GM12873 (cell line): ENCODE results near the gene ARHGAP19.

Experiments
- CTCF ChIP-seq: IDR thresholded peaks from 2 replicates; pipeline ENCODE4 v1.5.1; 2012; ENCODE audit warnings: low read depth, mild to moderate bottlenecking, moderate library complexity, low read length, control low read depth; ENCODE audit not compliant: insufficient read depth; ENCODE audit errors: missing control alignments

Gene ARHGAP19

GRCh38 chr10:97335188-97335619 lies 42.8 kb upstream of the ARHGAP19 start:
- no peak for TF ChIP-seq CTCF

- TF ChIP-seq CTCF, result no peak
Measured at GRCh38 chr10:97334370-97335175, 42.1 kb upstream of the ARHGAP19 start, which contains the start of gene FRAT2. Gene FRAT2, minus strand, starts transcription at chr10:97334729. Its CDS starts 157 bp downstream, at chr10:97334572.

- TF ChIP-seq CTCF, result no peak
Measured at GRCh38 chr10:97333601-97334369, 41.3 kb upstream of the ARHGAP19 start.

- TF ChIP-seq CTCF, result peak; percentile 24
Measured at GRCh38 chr10:97333351-97333600, 40.8 kb upstream of the ARHGAP19 start.

GRCh38 chr10:97332591-97333350 lies 40.3 kb upstream of the ARHGAP19 start:
- TF ChIP-seq CTCF, result no peak

- no peak for TF ChIP-seq CTCF
Measured at GRCh38 chr10:97331153-97331703, 38.8 kb upstream of the ARHGAP19 start.
